ENCODE data around the gene UBXN11. TPM values are rescaled to one million over a fixed set of nuclear protein-coding genes. Genes with fewer than 3 reads are reported as not detected.

Gene UBXN11
- total RNA-seq, 1 donor from 2014 or later = 9.5 TPM

- no peak for DNase-seq (ENCODE audit: missing footprints)
- intact Hi-C loops (cut with DNase I) = no loop called here
- ATAC-seq = peak; percentile 6
Measured at GRCh38 chr1:26290882-26291261, 15.6 kb downstream of the UBXN11 start.

- DNase-seq (ENCODE audit: missing footprints) = no peak
- intact Hi-C loops (cut with DNase I) = no loop called here
- ATAC-seq = no peak
Measured at GRCh38 chr1:26290122-26290881, 16.1 kb downstream of the UBXN11 start.

- ATAC-seq = no peak
- DNase-seq (ENCODE audit: missing footprints) = peak; percentile 81
- intact Hi-C loops (cut with DNase I) = no loop called here
Measured at GRCh38 chr1:26289158-26290059, 17.0 kb downstream of the UBXN11 start.

- intact Hi-C loops (cut with DNase I) = no loop called here
- ATAC-seq (no peak), DNase-seq (ENCODE audit: missing footprints) (no peak)
Measured at GRCh38 chr1:26288311-26288941, 18.0 kb downstream of the UBXN11 start.

- intact Hi-C loops (cut with DNase I) = no loop called here
- ATAC-seq = no peak
- no peak for DNase-seq (ENCODE audit: missing footprints)
Measured at GRCh38 chr1:26287811-26288210, 18.6 kb downstream of the UBXN11 start.

- ATAC-seq = peak; percentile 81
- intact Hi-C loops (cut with DNase I) = no loop called here
- peak; percentile 71 for DNase-seq (ENCODE audit: missing footprints)
Measured at GRCh38 chr1:26287033-26287711, 19.3 kb downstream of the UBXN11 start.

- intact Hi-C loops (cut with DNase I) = no loop called here
- ATAC-seq (no peak), DNase-seq (ENCODE audit: missing footprints) (no peak)
Measured at GRCh38 chr1:26286064-26286416, 20.4 kb downstream of the UBXN11 start.

- peak; percentile 23 for DNase-seq (ENCODE audit: missing footprints)
- intact Hi-C loops (cut with DNase I) = loop anchor here (2.0 kb wide), 1 partner anchor 35 kb away; no protein-coding TSS in a partner anchor
- no peak for ATAC-seq
Measured at GRCh38 chr1:26285366-26286063, 20.9 kb downstream of the UBXN11 start.

- intact Hi-C loops (cut with DNase I) = loop anchor here (2.0 kb wide), 1 partner anchor 36 kb away; no protein-coding TSS in a partner anchor
- no peak for ATAC-seq
Measured at GRCh38 chr1:26284597-26285347, 21.7 kb downstream of the UBXN11 start.

GRCh38 chr1:26283871-26284596, 22.4 kb downstream of the UBXN11 start:
- no peak for ATAC-seq
- intact Hi-C loops (cut with DNase I) = loop anchor here (2.0 kb wide), 1 partner anchor 37 kb away; no protein-coding TSS in a partner anchor
- DNase-seq (ENCODE audit: missing footprints) = no peak

More at GRCh38 chr1:26284597-26285347, 21.7 kb downstream of the UBXN11 start:
- DNase-seq (ENCODE audit: missing footprints) = peak; percentile 90

- intact Hi-C loops (cut with DNase I) = no loop called here
- DNase-seq (ENCODE audit: missing footprints) (no peak), ATAC-seq (no peak)
Measured at GRCh38 chr1:26283279-26283853, 23.1 kb downstream of the UBXN11 start.

GRCh38 chr1:26282401-26282918, 24.0 kb downstream of the UBXN11 start:
- intact Hi-C loops (cut with DNase I) = no loop called here
- no peak for ATAC-seq
- DNase-seq (ENCODE audit: missing footprints) = no peak

- DNase-seq (ENCODE audit: missing footprints) = no peak
- intact Hi-C loops (cut with DNase I) = no loop called here
- no peak for ATAC-seq
Measured at GRCh38 chr1:26281971-26282370, 24.5 kb downstream of the UBXN11 start.

GRCh38 chr1:26281091-26281958, 25.1 kb downstream of the UBXN11 start:
- ATAC-seq (no peak), DNase-seq (ENCODE audit: missing footprints) (no peak)
- intact Hi-C loops (cut with DNase I) = no loop called here

- ATAC-seq = no peak
- intact Hi-C loops (cut with DNase I) = no loop called here
Measured at GRCh38 chr1:26280333-26281042, 25.9 kb downstream of the UBXN11 start.

More at GRCh38 chr1:26280333-26281042, 25.9 kb downstream of the UBXN11 start:
- DNase-seq (ENCODE audit: missing footprints) = peak; percentile 52
